Measurements from ENCODE around the gene SND1.

DNA sequence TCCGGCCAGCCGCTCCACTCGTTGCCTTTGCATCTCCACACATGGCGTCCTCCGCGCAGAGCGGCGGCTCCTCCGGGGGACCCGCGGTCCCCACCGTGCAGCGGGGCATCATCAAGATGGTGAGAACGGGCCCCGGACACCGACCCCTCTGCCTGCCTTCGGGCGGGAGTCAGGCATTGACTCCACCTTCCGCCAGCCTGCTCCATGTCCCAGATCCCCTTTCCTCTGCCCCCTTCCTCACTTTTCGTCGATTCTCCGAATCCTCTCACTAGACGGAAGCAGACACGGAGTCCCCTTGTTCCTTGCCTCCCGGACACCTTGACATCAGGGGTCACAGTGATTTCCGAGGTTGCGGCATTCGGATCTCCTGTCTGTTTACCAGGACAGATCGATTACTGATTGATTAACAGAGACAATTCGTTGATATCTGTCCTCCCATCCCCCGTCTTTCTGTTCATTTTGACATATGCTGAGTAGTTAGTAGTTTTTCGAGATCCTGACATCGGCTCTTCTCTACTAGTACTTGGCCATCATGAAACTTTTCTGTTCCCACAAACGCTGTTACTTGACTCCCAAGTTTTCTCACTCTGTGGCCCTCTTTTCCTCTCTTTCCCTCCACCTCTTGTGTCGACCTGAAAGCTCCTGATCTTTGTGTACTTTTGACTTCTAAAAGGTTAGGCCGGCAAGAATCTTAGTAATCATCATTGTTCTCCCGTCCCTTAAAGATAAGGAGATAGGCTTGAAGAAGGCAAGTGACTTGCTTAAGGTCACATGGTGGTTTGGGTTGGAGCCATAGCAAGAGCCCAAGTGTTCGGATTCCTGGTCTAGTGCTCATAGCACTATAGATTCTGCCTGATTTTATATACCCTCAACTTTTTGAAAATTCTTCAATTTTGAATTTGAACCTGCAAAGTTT, 597 bp downstream of the SND1 start:
- TF ChIP-seq, protein P1, sequence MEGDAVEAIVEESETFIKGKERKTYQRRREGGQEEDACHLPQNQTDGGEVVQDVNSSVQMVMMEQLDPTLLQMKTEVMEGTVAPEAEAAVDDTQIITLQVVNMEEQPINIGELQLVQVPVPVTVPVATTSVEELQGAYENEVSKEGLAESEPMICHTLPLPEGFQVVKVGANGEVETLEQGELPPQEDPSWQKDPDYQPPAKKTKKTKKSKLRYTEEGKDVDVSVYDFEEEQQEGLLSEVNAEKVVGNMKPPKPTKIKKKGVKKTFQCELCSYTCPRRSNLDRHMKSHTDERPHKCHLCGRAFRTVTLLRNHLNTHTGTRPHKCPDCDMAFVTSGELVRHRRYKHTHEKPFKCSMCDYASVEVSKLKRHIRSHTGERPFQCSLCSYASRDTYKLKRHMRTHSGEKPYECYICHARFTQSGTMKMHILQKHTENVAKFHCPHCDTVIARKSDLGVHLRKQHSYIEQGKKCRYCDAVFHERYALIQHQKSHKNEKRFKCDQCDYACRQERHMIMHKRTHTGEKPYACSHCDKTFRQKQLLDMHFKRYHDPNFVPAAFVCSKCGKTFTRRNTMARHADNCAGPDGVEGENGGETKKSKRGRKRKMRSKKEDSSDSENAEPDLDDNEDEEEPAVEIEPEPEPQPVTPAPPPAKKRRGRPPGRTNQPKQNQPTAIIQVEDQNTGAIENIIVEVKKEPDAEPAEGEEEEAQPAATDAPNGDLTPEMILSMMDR (IDR thresholded peaks at IDR 0.05) = no peak
- no peak for TF ChIP-seq POLR2A (IDR thresholded peaks at IDR 0.05)

All from right lobe of liver (tissue), 4 donors.